DOHH2 (cell line): Measurements from ENCODE around the gene ABCA1.

ENCODE experiments used
- EZH2phosphoT487 ChIP-seq: fragments of 200-600 bp; sonication (generic); IDR thresholded peaks from 2 replicates; pipeline ENCODE4 v1.6.1; 2017; ENCODE audit warnings: borderline replicate concordance, mild to moderate bottlenecking, antibody characterized with exemption, low read length, moderate library complexity, mixed read lengths
- TF ChIP-seq, protein P1 (sequence below): fragments of 200-600 bp; sonication (generic); IDR thresholded peaks from one replicate; pipeline ENCODE4 v1.5.1; 2014; ENCODE audit warnings: antibody characterized with exemption, mild to moderate bottlenecking, low read depth, low read length; ENCODE audit not compliant: poor library complexity, severe bottlenecking

DNA sequence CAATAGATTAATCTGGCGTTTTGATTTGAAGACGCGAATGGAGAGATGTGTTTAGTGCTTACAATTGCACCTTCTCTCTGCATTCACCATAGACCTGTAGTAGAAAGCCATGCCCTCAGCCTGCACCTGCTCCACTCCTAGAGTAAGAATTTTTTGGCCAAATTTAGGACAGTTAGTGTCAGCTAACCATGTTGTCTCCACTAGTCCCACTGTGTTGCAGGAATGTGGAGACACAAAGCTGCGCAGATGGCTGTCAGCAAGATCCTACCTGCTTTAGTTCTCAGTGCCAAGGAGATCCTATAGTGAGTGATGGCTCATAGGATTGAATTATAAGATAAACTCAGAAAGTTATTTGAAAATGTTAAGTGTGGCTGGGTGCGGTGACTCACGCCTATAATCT lies 35.1 kb upstream of the ABCA1 start:
- TF ChIP-seq, protein P1, sequence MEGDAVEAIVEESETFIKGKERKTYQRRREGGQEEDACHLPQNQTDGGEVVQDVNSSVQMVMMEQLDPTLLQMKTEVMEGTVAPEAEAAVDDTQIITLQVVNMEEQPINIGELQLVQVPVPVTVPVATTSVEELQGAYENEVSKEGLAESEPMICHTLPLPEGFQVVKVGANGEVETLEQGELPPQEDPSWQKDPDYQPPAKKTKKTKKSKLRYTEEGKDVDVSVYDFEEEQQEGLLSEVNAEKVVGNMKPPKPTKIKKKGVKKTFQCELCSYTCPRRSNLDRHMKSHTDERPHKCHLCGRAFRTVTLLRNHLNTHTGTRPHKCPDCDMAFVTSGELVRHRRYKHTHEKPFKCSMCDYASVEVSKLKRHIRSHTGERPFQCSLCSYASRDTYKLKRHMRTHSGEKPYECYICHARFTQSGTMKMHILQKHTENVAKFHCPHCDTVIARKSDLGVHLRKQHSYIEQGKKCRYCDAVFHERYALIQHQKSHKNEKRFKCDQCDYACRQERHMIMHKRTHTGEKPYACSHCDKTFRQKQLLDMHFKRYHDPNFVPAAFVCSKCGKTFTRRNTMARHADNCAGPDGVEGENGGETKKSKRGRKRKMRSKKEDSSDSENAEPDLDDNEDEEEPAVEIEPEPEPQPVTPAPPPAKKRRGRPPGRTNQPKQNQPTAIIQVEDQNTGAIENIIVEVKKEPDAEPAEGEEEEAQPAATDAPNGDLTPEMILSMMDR: no peak
- no peak for TF ChIP-seq EZH2phosphoT487
